DOHH2 (cell line): Measurements from ENCODE around the gene WDR45.

Experiments
- H3F3A ChIP-seq: fragments of 200-600 bp; sonication (generic), shearing (Covaris generic); 2 replicates; pipeline ENCODE4 v1.6.0; 2016; ENCODE audit warnings: antibody characterized with exemption, mild to moderate bottlenecking; ENCODE audit not compliant: control insufficient read depth, insufficient read depth
- H3K27ac ChIP-seq: fragments of 200-600 bp; sonication (generic); 2 replicates; pipeline ENCODE4 v1.5.1; 2014; ENCODE audit warnings: low read depth, mild to moderate bottlenecking, low read length, moderate library complexity
- H3K27me3 ChIP-seq: fragments of 200-600 bp; sonication (generic); 2 replicates; pipeline ENCODE4 v1.6.1; 2014; ENCODE audit warnings: mild to moderate bottlenecking, low read length, mixed read lengths; ENCODE audit not compliant: control insufficient read depth
- H3K36me3 ChIP-seq: fragments of 200-600 bp; sonication (generic); 2 replicates; pipeline ENCODE4 v1.6.1; 2014; ENCODE audit warnings: mild to moderate bottlenecking, low read length, moderate library complexity, mixed read lengths; ENCODE audit not compliant: control insufficient read depth
- H3K4me1 ChIP-seq: fragments of 200-600 bp; sonication (generic); 2 replicates; pipeline ENCODE4 v1.6.1; 2014; ENCODE audit warnings: mild to moderate bottlenecking, low read length, mixed read lengths; ENCODE audit not compliant: control insufficient read depth
- H3K4me2 ChIP-seq: fragments of 200-600 bp; sonication (generic); 2 replicates; pipeline ENCODE4 v1.6.0; 2014; ENCODE audit warnings: mild to moderate bottlenecking, low read length, moderate library complexity
- H3K4me3 ChIP-seq: fragments of 200-600 bp; sonication (generic); 2 replicates; pipeline ENCODE4 v1.5.1; 2014; ENCODE audit warnings: mild to moderate bottlenecking, low read length, mixed read lengths
- H3K79me2 ChIP-seq: fragments of 200-600 bp; sonication (generic); 2 replicates; pipeline ENCODE4 v1.6.1; 2014; ENCODE audit warnings: mild to moderate bottlenecking, low read length, mixed read lengths; ENCODE audit not compliant: control insufficient read depth
- H3K9me2 ChIP-seq: fragments of 200-600 bp; sonication (generic); replicated peaks from 2 replicates; pipeline ENCODE4 v1.6.1; 2014; ENCODE audit warnings: mild to moderate bottlenecking, low read length, mixed read lengths; ENCODE audit not compliant: control insufficient read depth
- H3K9me3 ChIP-seq: fragments of 200-600 bp; sonication (generic); 2 replicates; pipeline ENCODE4 v1.6.1; 2014; ENCODE audit warnings: antibody characterized with exemption, low read length, mixed read lengths; ENCODE audit not compliant: control insufficient read depth, insufficient read depth
- H4K20me1 ChIP-seq: fragments of 200-600 bp; sonication (generic); 2 replicates; pipeline ENCODE4 v1.6.0; 2014; ENCODE audit warnings: low read depth, mild to moderate bottlenecking, antibody characterized with exemption, low read length, moderate library complexity; ENCODE audit not compliant: control insufficient read depth, insufficient read depth
- CTCF ChIP-seq: fragments of 200-600 bp; sonication (generic); IDR thresholded peaks from one replicate; pipeline ENCODE4 v1.5.1; 2014; ENCODE audit warnings: antibody characterized with exemption, mild to moderate bottlenecking, low read depth, low read length; ENCODE audit not compliant: poor library complexity, severe bottlenecking
- EZH2phosphoT487 ChIP-seq: fragments of 200-600 bp; sonication (generic); IDR thresholded peaks from 2 replicates; pipeline ENCODE4 v1.6.1; 2017; ENCODE audit warnings: borderline replicate concordance, mild to moderate bottlenecking, antibody characterized with exemption, low read length, moderate library complexity, mixed read lengths

WDR45 gene

DNA sequence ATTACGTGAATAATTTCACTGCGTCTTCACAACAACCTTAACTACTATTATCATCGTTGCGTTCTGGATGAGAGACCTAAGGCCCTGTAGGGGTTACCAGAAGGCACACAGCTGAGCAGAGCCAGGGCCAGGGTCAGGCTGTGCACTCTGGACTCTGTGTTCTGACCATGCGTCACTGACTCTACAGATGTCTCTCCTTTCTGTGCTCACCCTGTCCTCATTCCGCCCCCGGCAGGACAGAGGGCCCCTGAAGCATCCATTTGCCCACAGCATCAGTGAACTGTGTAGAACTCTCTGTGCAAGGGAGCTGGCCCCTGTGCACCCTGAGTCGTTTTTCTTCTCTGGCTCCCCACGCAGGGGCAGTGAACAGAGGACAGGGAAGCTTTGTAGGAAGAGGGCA lies 22.5 kb upstream of the WDR45 start:
- Histone ChIP-seq H4K20me1 (no peaks in the 10 kb centered on the region), H3K27ac (no peak overlapping the region)

DNA sequence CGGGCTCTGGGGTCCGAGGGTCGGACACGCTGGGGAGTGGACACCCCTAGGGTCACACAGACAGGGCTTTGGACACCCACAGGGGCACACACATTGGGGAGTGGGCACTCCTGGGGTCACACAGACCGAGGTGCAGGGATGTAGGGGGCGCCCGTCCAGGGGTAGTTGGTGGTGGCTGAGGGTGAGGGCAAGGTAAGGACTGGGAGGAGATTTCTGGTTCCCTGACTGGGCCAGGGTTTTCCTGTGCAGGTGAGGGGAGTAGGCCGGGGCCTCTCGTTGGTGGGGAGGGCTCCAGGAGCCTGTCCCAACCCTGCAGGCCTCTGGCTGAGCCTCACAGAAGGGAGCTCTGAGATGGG lies 21.9 kb upstream of the WDR45 start:
- H3F3A ChIP-seq = 0 out of 2 replicates have a peak, but pooled peaks cover 2% of the 10 kb centered on the region
- peaks cover 21% of the 10 kb centered on the region for H3K79me2 ChIP-seq
- no peaks in the 10 kb centered on the region for H3K9me2 ChIP-seq
- H3K27me3 ChIP-seq = no peaks in the 10 kb centered on the region
- H3K27ac ChIP-seq = peak overlapping the region; percentile 50
- TF ChIP-seq EZH2phosphoT487 = no peak
- TF ChIP-seq CTCF = peak; percentile 69
- H3K9me3 ChIP-seq = no peaks in the 10 kb centered on the region
- H3K4me1 ChIP-seq = peaks cover 12% of the 10 kb centered on the region
- H3K36me3 ChIP-seq = no peaks in the 10 kb centered on the region
- H4K20me1 ChIP-seq = no peaks in the 10 kb centered on the region
- peak overlapping the region; percentile 88 for H3K4me2 ChIP-seq
- H3K4me3 ChIP-seq = peak overlapping the region; percentile 96

More for the DNA sequence above, 22.5 kb upstream of the WDR45 start:
- Histone ChIP-seq H3F3A (0 out of 2 replicates have a peak, but pooled peaks cover 2% of the 10 kb centered on the region), H3K9me2 (no peaks in the 10 kb centered on the region), H3K4me1 (peaks cover 12% of the 10 kb centered on the region), H3K4me2 (peak overlapping the region; percentile 88), H3K9me3 (no peaks in the 10 kb centered on the region), H3K36me3 (no peaks in the 10 kb centered on the region), H3K27me3 (no peaks in the 10 kb centered on the region), H3K4me3 (peak overlapping the region; percentile 96), H3K79me2 (peaks cover 21% of the 10 kb centered on the region)
- no peak for TF ChIP-seq EZH2phosphoT487

GRCh38 chrX:49100704-49101628 lies 21.3 kb upstream of the WDR45 start:
- peak overlapping the region; percentile 94 for H3K27ac ChIP-seq
- TF ChIP-seq CTCF = no peak
- TF ChIP-seq EZH2phosphoT487 = no peak

DNA sequence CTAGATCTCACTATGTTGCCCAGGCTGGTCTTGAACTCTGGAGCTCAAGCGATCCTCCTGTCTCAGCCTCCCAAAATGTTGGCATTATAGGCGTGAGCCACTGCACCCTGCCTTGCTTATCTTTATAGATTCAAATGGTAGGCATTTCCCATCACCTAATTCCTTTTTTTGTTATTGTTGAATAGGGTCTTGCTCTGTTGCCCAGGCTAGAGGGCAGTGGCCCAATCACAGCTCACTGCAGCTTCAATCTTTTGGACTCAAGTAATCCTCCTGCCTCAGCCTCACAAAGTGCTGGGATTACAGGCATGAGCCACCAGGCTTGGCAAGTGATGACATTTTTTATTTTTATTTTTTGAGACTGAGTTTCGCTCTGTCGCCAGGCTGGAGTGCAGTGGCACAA lies 16.7 kb upstream of the WDR45 start:
- Histone ChIP-seq H3K4me1 (peaks cover 7% of the 10 kb centered on the region; the same call in 1 of the 2 replicates), H3K9me3 (no peaks in the 10 kb centered on the region), H3K9me2 (no peaks in the 10 kb centered on the region)

More at GRCh38 chrX:49100704-49101628, 21.3 kb upstream of the WDR45 start:
- Histone ChIP-seq H3K4me2 (peak overlapping the region; percentile 88), H3K9me3 (no peaks in the 10 kb centered on the region), H3K4me3 (peak overlapping the region; percentile 96), H4K20me1 (no peaks in the 10 kb centered on the region), H3K27me3 (no peaks in the 10 kb centered on the region), H3K36me3 (no peaks in the 10 kb centered on the region), H3F3A (0 out of 2 replicates have a peak, but pooled peaks cover 2% of the 10 kb centered on the region), H3K79me2 (peaks cover 24% of the 10 kb centered on the region), H3K4me1 (peaks cover 12% of the 10 kb centered on the region), H3K9me2 (no peaks in the 10 kb centered on the region)

More for the DNA sequence above, 16.7 kb upstream of the WDR45 start:
- Histone ChIP-seq H3K79me2 (peaks cover 25% of the 10 kb centered on the region), H3K27ac (no peak overlapping the region), H3K4me3 (no peak overlapping the region), H3F3A (0 out of 2 replicates have a peak, but pooled peaks cover 2% of the 10 kb centered on the region), H3K4me2 (no peak overlapping the region), H4K20me1 (no peaks in the 10 kb centered on the region), H3K27me3 (no peaks in the 10 kb centered on the region), H3K36me3 (no peaks in the 10 kb centered on the region)
- TF ChIP-seq CTCF (no peak), EZH2phosphoT487 (no peak)
